GM12801 (cell line): Measurements from ENCODE around the gene MAN1A1.

Source experiments
- TF ChIP-seq, protein P1 (sequence below): IDR thresholded peaks from one replicate; pipeline ENCODE4 v1.5.1; 2011; ENCODE audit warnings: control low read depth; ENCODE audit not compliant: insufficient read length; ENCODE audit errors: extremely low read depth

The MAN1A1 gene

GRCh38 chr6:119161438-119161837 lies 188.1 kb downstream of the MAN1A1 start:
- TF ChIP-seq, protein P1, sequence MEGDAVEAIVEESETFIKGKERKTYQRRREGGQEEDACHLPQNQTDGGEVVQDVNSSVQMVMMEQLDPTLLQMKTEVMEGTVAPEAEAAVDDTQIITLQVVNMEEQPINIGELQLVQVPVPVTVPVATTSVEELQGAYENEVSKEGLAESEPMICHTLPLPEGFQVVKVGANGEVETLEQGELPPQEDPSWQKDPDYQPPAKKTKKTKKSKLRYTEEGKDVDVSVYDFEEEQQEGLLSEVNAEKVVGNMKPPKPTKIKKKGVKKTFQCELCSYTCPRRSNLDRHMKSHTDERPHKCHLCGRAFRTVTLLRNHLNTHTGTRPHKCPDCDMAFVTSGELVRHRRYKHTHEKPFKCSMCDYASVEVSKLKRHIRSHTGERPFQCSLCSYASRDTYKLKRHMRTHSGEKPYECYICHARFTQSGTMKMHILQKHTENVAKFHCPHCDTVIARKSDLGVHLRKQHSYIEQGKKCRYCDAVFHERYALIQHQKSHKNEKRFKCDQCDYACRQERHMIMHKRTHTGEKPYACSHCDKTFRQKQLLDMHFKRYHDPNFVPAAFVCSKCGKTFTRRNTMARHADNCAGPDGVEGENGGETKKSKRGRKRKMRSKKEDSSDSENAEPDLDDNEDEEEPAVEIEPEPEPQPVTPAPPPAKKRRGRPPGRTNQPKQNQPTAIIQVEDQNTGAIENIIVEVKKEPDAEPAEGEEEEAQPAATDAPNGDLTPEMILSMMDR: no peak

DNA sequence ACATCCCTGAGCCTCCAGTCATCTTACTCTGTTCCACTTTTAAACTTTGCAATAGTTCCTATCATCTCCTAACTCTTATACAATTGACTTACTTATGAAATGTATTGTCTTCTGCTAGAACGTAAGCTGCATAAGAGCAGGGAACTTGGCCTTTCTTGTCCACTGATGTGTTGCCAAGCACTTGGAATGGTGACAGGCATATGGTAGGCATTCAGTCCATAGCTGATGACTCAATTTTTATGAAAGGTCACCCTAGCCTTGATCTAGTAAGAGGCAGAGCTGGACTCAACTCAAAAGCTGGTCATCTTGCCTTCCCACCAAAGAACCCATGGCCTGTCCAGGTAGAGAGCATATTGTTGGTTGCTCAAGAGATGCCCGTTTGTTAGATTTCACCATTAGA lies 188.7 kb downstream of the MAN1A1 start:
- TF ChIP-seq, protein P1: no peak

GRCh38 chr6:119158057-119158848 lies 191.3 kb downstream of the MAN1A1 start:
- TF ChIP-seq, protein P1: no peak

DNA sequence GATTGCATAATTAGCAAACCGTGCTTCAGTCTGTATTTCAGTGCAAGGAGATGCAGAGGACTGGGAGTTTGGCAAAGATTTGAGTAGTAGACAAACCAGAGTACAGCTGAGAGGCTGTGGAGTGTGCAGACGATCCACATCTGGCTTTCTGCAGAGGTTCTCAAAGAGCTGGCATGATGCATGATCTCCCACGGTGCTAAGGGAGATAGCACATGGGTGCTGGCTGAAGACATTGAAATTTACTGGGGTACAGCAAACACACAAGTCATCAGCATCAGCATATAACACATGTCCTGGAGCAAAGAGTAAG lies 192.1 kb downstream of the MAN1A1 start:
- TF ChIP-seq, protein P1: no peak

DNA sequence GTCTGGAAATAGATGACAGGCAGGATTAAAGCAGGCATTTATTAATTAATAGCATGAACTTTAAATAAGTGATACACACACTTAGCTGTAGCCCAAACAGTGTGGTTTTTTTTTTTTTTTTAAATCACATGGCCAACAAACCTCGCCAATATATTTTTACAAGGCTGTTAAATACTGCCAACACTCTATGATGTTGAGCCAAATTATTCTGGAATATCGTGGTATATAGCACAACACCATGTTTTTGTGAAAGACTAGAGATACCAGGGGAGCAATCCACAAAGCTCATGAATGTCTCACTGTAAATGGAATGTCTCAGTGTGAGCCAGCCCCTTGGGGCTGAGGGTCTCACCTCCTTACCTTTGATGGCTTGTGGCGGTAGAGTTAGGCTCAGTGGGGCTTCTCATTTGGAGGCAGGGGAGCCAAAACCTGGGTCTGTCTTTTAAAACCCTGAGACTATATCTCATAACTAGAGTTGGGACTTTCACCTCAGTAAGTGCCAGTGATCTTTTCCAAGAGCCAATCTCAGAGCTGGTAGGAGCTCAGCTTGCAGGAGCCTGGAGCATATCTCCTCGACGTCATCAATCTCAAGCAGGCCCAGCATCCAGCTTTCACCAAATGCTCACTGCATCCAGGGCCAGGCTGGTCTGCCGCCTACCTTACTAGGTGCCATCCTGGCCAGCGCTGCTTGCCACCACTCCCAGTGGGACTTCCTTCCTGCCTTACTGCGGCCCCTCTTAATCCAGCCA lies 192.6 kb downstream of the MAN1A1 start:
- TF ChIP-seq, protein P1: no peak

- TF ChIP-seq, protein P1: no peak
Observed at GRCh38 chr6:119152187-119152586, 197.4 kb downstream of the MAN1A1 start.

DNA sequence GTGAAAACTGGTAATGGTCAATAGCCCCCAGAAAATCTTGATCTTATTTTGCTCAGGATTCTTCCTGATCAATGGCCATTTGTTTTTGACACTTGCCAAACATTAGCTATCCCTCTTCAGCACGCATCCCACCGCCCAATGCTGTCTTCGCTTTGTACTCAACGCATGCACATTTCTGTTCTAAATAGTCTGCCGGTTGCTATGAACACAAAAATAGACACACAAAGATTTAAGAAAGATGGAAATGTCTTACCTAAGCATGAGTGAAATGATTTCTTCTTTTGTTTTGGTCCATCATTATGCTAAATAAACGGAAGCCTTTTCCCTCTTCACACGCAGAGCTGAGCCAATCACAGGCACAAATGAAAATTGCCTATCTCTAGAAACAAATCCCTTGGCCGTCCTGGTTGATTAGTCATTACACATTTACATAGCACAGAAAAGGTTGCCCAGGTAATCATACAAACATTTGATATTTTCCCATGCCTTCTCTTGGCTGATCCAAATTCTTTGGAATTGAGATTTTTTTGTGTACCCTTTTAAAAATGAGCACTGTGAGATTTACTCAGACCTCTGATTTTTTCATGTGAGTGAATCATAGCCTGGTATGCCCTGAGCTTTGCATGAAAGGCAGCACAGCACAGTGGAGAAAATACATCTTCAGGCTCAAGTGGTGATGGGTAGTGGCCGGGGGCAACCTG lies 200.6 kb downstream of the MAN1A1 start:
- TF ChIP-seq, protein P1: no peak
